MCF 10A (cell line): ENCODE data around the gene TPP1. TPM values are rescaled to one million over a fixed set of nuclear protein-coding genes. Genes with fewer than 3 reads are reported as not detected.
A peak's percentile ranks its signal among the peaks of the same experiment; 100 is the strongest.

Experiments
- BruUV-seq: library from RNA; stranded (reverse); fragments of 400-500 nt; replicated peaks from 2 replicates; lab custom pipeline; 2021; lab: Mats Ljungman, UMichigan
- CTCF ChIA-PET: fragments of 300-600 bp; sonication (Branson Sonifier 250); formaldehyde crosslinking; extraction: SDS; loops from one replicate; lab custom pipeline; 2021; ENCODE audit warnings: antibody characterized with exemption, inconsistent platforms; lab: Yijun Ruan, JAX
- POLR2A ChIA-PET: fragments of 300-600, 350-650 bp; sonication (Branson Sonifier 250); formaldehyde crosslinking; extraction: SDS; loops from one replicate; lab custom pipeline; 2020; ENCODE audit warnings: antibody characterized with exemption, inconsistent platforms; lab: Yijun Ruan, JAX
- DNase-seq: peaks from one replicate; pipeline ENCODE4 v3.0.0-alpha.2; 2018; ENCODE audit not compliant: unreplicated experiment
- H3K27ac Mint-ChIP-seq: one replicate; pipeline ENCODE4 v1.8.0; 2022; ENCODE audit warnings: mild to moderate bottlenecking, low read depth, mixed read lengths; ENCODE audit not compliant: unreplicated experiment
- H3K27me3 Mint-ChIP-seq: one replicate; pipeline ENCODE4 v1.8.0; 2022; ENCODE audit warnings: mixed read lengths; ENCODE audit not compliant: insufficient read depth, unreplicated experiment
- H3K36me3 Mint-ChIP-seq: one replicate; pipeline ENCODE4 v1.8.0; 2022; ENCODE audit warnings: mild to moderate bottlenecking, moderate library complexity, mixed read lengths; ENCODE audit not compliant: insufficient read depth, unreplicated experiment
- H3K4me1 Mint-ChIP-seq: one replicate; pipeline ENCODE4 v1.8.0; 2022; ENCODE audit warnings: mixed read lengths; ENCODE audit not compliant: insufficient read depth, unreplicated experiment
- H3K4me3 Mint-ChIP-seq: one replicate; pipeline ENCODE4 v1.8.0; 2022; ENCODE audit warnings: mild to moderate bottlenecking, moderate library complexity, mixed read lengths; ENCODE audit not compliant: unreplicated experiment
- H3K9me3 Mint-ChIP-seq: one replicate; pipeline ENCODE4 v1.8.0; 2022; ENCODE audit warnings: mixed read lengths; ENCODE audit not compliant: unreplicated experiment
- CTCF ChIP-seq: fragments of 200-600 bp; IDR thresholded peaks from one replicate; pipeline ENCODE4 v1.8.0; 2022; ENCODE audit warnings: antibody characterized with exemption, mild to moderate bottlenecking; ENCODE audit not compliant: unreplicated experiment
- intact Hi-C: fragments of 100-400 bp; cut with micrococcal nuclease; formaldehyde crosslinking; loops from 2 replicates; pipeline ENCODE4 v1.14.1; 2022
- total RNA-seq: library from RNA; stranded (reverse); gene quantifications from 2 replicates; pipeline ENCODE4 v1.2.3, GENCODE V29; 2022

The TPP1 gene
- total RNA-seq, 1 experiment from 2014 or later, result 26.9 TPM

GRCh38 chr11:6572215-6572614 lies 47.0 kb downstream of the TPP1 start:
- Mint-ChIP-seq H3K27ac (peak overlapping the region; percentile 33), H3K9me3 (no peaks in the 10 kb centered on the region), H3K4me1 (peaks cover 26% of the 10 kb centered on the region), H3K27me3 (no peaks in the 10 kb centered on the region), H3K36me3 (peaks cover 8% of the 10 kb centered on the region), H3K4me3 (no peak overlapping the region)
- CTCF ChIA-PET, result interaction anchor here (1.5 kb wide), 1 partner anchor 9 kb away, joined by 3 read pairs; no protein-coding TSS in a partner anchor
- intact Hi-C loops, result no loop called here
- DNase-seq, result peak; percentile 26
- no TSS peak for BruUV-seq
- POLR2A ChIA-PET, result no interaction called here
- TF ChIP-seq CTCF, result no peak

DNA sequence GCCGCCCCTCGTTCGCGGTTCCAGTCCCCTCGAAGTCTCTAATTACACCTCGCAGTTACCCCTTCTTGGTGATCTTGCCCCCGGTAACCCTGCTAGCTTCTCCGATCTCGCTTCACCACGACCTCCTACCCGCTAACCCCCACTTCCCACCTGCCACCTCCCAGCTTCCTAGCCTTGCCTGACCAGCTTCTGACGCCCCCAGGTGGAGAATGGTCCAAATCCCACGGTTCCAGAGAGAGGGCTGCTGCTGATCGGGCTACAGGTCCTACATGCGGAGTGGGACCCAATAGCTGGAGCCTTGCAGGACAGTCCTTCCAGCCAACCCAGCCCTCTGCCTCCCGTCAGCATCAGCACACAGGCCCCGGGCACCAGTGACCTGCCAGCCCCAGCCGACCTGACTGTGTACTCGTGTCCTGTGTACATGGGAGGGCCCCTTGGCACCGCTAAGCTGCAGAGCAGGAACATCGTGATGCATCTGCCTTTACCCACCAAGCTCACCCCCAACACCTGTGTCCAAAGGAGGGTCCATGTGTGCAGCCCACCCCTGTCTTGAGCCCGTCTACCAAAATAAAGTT lies 47.7 kb downstream of the TPP1 start:
- no peak for DNase-seq
- H3K27ac Mint-ChIP-seq, result no peak overlapping the region
- intact Hi-C loops, result no loop called here
- TF ChIP-seq CTCF, result no peak
- BruUV-seq, result no TSS peak
- peaks cover 26% of the 10 kb centered on the region for H3K4me1 Mint-ChIP-seq
- H3K27me3 Mint-ChIP-seq, result no peaks in the 10 kb centered on the region
- ChIA-PET CTCF (interaction anchor here (0.6 kb wide), 2 partner anchors 17 to 128 kb away, joined by 3 read pairs; no protein-coding TSS in a partner anchor), POLR2A (no interaction called here)
- peaks cover 8% of the 10 kb centered on the region for H3K36me3 Mint-ChIP-seq
- no peaks in the 10 kb centered on the region for H3K9me3 Mint-ChIP-seq
- no peak overlapping the region for H3K4me3 Mint-ChIP-seq

GRCh38 chr11:6570691-6571427 lies 48.4 kb downstream of the TPP1 start:
- CTCF ChIA-PET, result interaction anchor here (0.6 to 1.8 kb wide), 3 partner anchors 17 to 128 kb away, joined by 3 to 4 read pairs (median 3); no protein-coding TSS in a partner anchor
- no peak for TF ChIP-seq CTCF

DNA sequence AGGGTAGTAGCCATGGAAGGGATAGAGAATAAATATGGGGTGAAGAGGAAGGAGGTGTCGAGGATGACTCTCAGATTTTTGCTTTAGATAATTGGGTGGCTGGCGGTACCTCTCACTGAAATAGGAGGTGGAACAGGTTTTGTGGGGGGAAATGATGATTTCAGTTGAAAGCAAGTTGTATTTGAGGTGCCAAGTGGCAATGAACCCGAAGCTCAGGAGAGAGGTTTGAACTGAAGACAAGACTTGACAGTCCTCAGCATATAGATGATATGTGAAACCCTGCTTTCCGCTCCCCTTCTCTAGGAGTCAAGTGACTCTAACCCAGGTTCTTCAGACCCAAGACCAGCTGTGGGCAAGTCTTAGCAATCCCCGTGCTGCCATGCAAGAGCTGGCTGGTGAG lies 49.5 kb downstream of the TPP1 start:
- CTCF ChIA-PET, result interaction anchor here (0.7 to 1.8 kb wide), 2 partner anchors 30 to 43 kb away, joined by 4 read pairs; no protein-coding TSS in a partner anchor
- BruUV-seq, result no TSS peak
- intact Hi-C loops, result no loop called here

More at GRCh38 chr11:6570691-6571427, 48.4 kb downstream of the TPP1 start:
- Mint-ChIP-seq H3K9me3 (no peaks in the 10 kb centered on the region), H3K4me1 (peaks cover 26% of the 10 kb centered on the region), H3K36me3 (peaks cover 8% of the 10 kb centered on the region), H3K4me3 (no peak overlapping the region), H3K27ac (no peak overlapping the region), H3K27me3 (no peaks in the 10 kb centered on the region)
- intact Hi-C loops, result no loop called here
- POLR2A ChIA-PET, result no interaction called here
- no peak for DNase-seq
- BruUV-seq, result no TSS peak

More for the DNA sequence above, 49.5 kb downstream of the TPP1 start:
- DNase-seq, result no peak
- Mint-ChIP-seq H3K27me3 (no peaks in the 10 kb centered on the region), H3K4me1 (peaks cover 31% of the 10 kb centered on the region), H3K9me3 (no peaks in the 10 kb centered on the region), H3K4me3 (no peak overlapping the region), H3K27ac (no peak overlapping the region), H3K36me3 (peaks cover 8% of the 10 kb centered on the region)
- POLR2A ChIA-PET, result interaction anchor here (0.8 kb wide), 1 partner anchor 113 kb away, joined by 3 read pairs; the partner anchor contains the start of gene MRPL17
- TF ChIP-seq CTCF, result no peak
